HG02981 (cell line): ENCODE results near the gene ESPL1.

Source experiments
- ATAC-seq: cut with Tn5 transposase; IDR thresholded peaks from one replicate; pipeline ENCODE4 v1.9.1; 2021; ENCODE audit warnings: mild to moderate bottlenecking, moderate library complexity; ENCODE audit not compliant: unreplicated experiment

Gene ESPL1

DNA sequence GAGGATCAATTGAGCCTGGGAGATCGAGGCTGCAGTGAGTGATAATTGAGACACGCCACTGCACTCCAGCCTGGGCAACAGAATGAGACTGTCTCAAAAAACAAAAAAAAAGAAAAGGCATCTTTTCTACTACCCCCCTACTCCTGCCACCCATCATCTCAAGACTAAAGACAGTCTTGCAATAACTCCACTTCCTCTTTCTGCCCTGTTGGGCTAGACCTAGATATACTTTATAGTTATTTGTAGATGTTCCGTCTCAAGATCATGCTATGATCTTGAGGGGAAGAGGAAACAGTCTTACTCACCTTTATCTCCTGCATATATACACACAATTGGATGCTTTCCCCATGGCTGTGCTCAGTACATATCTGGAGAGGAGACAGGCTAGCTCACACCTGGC, 12.1 kb upstream of the ESPL1 start:
- ATAC-seq, result no peak

DNA sequence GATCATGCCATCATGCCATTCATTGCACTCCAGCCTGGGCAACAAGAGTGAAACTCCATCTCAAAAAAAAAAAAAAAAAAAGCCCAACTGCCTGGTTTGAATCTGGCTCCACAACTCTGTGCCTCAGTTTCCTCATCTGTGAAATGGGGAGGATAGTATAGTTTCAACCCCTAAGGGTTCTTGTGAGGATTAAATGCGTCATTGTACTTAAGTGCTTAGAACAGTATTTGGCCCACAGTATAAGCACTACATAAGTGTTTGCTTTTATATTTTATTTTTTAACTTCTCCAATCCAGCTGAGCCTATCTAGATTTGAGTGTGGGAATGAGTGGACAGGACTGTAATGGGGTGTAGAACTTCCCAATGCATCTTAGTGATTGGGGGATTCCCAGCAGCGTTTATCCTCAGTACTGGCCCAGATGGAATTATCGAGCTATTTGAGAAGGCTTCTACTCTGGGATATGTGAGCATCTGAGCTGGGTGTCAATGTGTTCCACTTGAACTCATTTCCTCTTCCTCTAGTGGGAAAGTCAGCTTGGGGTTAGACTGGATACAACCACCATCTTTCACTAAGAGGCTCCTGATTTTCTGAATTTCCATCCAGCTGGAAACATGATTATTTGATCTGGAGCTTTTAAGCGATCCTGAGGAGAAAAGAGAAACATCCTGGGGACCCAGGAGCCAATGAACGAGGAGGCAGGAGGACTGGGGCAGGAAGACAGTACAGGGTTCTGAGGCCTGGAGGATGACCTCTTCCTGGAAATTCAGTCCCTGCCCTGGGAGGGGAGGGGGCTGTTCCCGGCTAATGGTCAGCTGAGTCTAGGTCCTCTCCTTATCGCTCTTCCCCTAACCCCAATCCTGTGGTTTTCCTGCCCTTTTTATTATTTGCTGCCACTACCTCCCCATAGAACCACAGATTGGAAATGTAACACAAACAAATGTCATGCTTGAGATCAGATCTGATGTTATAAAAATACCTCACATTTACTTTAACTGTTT, 9.3 kb upstream of the ESPL1 start:
- no peak for ATAC-seq

- no peak for ATAC-seq
Measured at GRCh38 chr12:53259891-53260290, 8.2 kb upstream of the ESPL1 start.

- ATAC-seq, result no peak
Measured at GRCh38 chr12:53265783-53266182, 2.3 kb upstream of the ESPL1 start.

GRCh38 chr12:53267306-53267998, 647 bp upstream of the ESPL1 start:
- ATAC-seq, result peak; percentile 20

- ATAC-seq, result no peak
Measured at GRCh38 chr12:53268630-53269562, 797 bp downstream of the ESPL1 start.

- no peak for ATAC-seq
Measured at GRCh38 chr12:53274445-53274844, 6.3 kb downstream of the ESPL1 start.

DNA sequence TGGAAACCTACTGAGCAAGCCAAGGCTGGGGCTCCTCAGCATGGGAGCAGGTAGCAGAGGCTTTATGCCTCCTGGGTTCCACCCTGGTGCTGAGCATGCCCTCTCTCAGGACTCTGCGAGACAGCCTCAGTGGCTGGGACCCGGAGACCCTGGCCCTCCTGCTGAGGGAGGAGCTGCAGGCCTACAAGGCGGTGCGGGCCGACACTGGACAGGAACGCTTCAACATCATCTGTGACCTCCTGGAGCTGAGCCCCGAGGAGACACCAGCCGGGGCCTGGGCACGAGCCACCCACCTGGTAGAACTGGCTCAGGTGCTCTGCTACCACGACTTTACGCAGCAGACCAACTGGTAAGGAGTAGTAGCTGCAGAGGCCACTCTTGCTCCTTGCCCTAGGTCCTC, 8.4 kb downstream of the ESPL1 start:
- no peak for ATAC-seq

DNA sequence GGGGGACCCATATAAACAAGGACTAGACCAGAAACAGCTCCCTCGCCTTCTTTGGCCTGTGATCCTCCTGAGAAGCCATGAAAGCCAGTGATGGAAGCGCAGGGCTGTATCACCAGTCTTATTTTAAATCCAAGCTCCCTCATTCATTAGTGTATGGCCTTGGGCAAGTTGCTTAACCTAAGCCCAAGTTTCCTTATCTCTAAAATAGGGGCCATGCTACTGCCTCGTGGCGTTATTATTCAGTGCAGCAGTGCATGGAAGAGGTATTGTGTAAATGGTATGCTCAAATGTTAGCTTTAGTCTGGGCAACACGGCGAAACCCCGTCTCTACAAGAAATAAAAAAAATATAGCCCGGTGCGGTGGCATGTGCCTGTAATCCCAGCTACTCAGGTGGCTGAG, 9.9 kb downstream of the ESPL1 start:
- ATAC-seq, result no peak

- no peak for ATAC-seq
Measured at GRCh38 chr12:53279283-53279869, 11.3 kb downstream of the ESPL1 start.

- ATAC-seq, result no peak
Measured at GRCh38 chr12:53279888-53280498, 11.9 kb downstream of the ESPL1 start.

- no peak for ATAC-seq
Measured at GRCh38 chr12:53286448-53286847, 18.3 kb downstream of the ESPL1 start.

GRCh38 chr12:53287741-53288216, 19.7 kb downstream of the ESPL1 start:
- ATAC-seq, result no peak

- no peak for ATAC-seq
Measured at GRCh38 chr12:53288322-53288721, 20.2 kb downstream of the ESPL1 start.

DNA sequence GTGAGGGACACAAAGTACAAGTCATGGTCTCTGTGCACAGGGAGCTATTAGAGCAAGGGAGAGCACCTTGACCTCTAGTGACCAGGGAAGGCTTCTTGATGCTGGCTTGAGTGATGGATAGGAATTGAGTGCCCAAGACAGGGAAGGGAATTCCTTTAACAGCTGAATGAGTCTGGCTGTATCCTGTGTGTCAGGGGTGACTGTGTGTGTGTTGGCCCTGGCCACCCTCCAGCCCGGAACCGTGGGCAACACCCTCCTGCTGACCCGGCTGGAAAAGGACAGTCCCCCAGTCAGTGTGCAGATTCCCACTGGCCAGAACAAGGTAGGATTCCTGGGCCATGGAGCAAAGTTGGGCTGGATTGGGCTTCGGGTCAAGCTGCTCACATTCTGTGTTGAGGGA, 21.8 kb downstream of the ESPL1 start:
- ATAC-seq, result no peak

DNA sequence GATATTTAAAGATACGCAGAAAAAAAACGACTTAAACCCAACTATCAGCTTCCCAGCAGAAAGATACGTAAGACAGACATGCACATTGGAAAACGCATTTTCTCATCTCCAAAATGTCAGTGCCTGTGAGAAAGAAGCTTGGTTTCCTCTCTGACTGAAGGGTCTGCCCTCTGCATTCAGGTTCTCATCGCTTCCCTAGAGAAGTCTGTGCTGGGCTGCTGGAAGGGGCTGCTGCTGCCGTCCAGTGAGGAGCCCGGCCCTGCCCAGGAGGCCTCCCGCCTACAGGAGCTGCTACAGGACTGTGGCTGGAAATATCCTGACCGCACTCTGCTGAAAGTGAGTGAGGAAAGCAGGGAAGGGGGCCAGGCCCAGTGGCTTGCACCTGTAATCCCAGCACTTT, 22.6 kb downstream of the ESPL1 start:
- ATAC-seq, result no peak

- no peak for ATAC-seq
Measured at GRCh38 chr12:53292426-53292825, 24.3 kb downstream of the ESPL1 start.

- peak; percentile 82 for ATAC-seq
Measured at GRCh38 chr12:53295070-53295890, 27.2 kb downstream of the ESPL1 start, which contains the start of gene PFDN5. Gene PFDN5 (plus strand): TSS chr12:53295542. CDS start chr12:53295568, 26 bp downstream.

DNA sequence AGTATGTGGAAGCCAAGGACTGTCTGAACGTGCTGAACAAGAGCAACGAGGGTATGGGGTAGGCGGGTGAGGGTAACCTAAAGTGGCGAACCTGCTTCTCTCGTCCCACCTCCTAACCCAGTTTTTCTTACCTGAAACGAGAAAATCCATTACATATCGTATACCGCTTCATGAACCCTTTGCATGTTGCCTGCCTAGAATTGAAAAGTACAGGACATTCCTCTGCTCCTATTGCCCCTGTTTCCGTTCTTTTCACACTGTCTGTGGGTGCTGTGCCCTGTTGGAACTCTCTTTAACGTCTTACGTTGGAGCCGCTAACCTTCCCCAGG, 27.8 kb downstream of the ESPL1 start:
- no peak for ATAC-seq
